GM12878 (cell line): ENCODE measurements around the gene IGFBP6. TPM values are rescaled to one million over a fixed set of nuclear protein-coding genes. Genes with fewer than 3 reads are reported as not detected.

Experiments
- ATAC-seq: fragments of 200-7000 bp; cut with Tn5 transposase; 3 replicates; pipeline ENCODE4 v1.9.1; 2020; ENCODE audit warnings: mild to moderate bottlenecking, moderate library complexity
- BruUV-seq: library from RNA; stranded (reverse); fragments of 400-500 nt; replicated peaks from 2 replicates; lab custom pipeline; 2021; lab: Mats Ljungman, UMichigan
- CTCF ChIA-PET: fragments of 300-600 bp; sonication (Branson Sonifier 250); formaldehyde crosslinking; extraction: SDS; loops from one replicate; lab custom pipeline; 2021; ENCODE audit warnings: inconsistent platforms; lab: Yijun Ruan, JAX
- POLR2A ChIA-PET: fragments of 350-600 bp; formaldehyde crosslinking; extraction: SDS; loops from one replicate; lab custom pipeline; 2021; ENCODE audit warnings: inconsistent platforms; lab: Charles Lee
- RAD21 ChIA-PET: fragments of 300-600 bp; sonication (Branson Sonifier 250); formaldehyde crosslinking; loops from one replicate; lab custom pipeline; 2023; ENCODE audit warnings: antibody characterized with exemption; ENCODE audit not compliant: unreplicated experiment; lab: Charles Lee
- SMC1A ChIA-PET: fragments of 300-600 bp; sonication (Branson Sonifier 250); formaldehyde crosslinking; loops from one replicate; lab custom pipeline; 2023; ENCODE audit not compliant: unreplicated experiment, uncharacterized antibody; lab: Charles Lee
- DNase-seq: peaks from one replicate; pipeline ENCODE4 v3.0.0-alpha.2; 2011; ENCODE audit warnings: low read depth, low spot score
- FAIRE-seq: peaks from 3 replicates; lab custom pipeline; 2011; peaks lifted over from hg19 to GRCh38; lab: Jason Lieb, UNC
- H2AFZ ChIP-seq: 2 replicates; pipeline ENCODE4 v1.6.0; 2011; ENCODE audit warnings: low read depth, low read length, control low read depth; ENCODE audit not compliant: control insufficient read depth
- H3K27ac ChIP-seq: 2 replicates; pipeline ENCODE4 v1.5.1; 2011; ENCODE audit warnings: control low read depth; ENCODE audit not compliant: control insufficient read depth, insufficient read depth
- H3K27me3 ChIP-seq, 2 experiments: replicated peaks in 1 of 2; 2 replicates each; pipeline versions ENCODE4 v1.6.0 to v1.6.1; 2011; ENCODE audit warnings: low read length in 1 of 2; ENCODE audit not compliant: control insufficient read depth in 2 of 2, insufficient read depth in 2 of 2
- H3K36me3 ChIP-seq, 2 experiments: 2 replicates each; pipeline ENCODE4 v1.5.1; 2011; ENCODE audit warnings: low read length in 1 of 2; ENCODE audit not compliant: control insufficient read depth in 2 of 2, insufficient read depth in 2 of 2
- H3K4me1 ChIP-seq: 2 replicates; pipeline ENCODE4 v1.6.1; 2011; ENCODE audit warnings: mild to moderate bottlenecking, low read length, moderate library complexity, mixed read lengths; ENCODE audit not compliant: control insufficient read depth, insufficient read depth
- H3K4me2 ChIP-seq: 2 replicates; pipeline ENCODE4 v1.6.0; 2011; ENCODE audit warnings: control low read depth; ENCODE audit not compliant: control insufficient read depth, insufficient read depth
- H3K4me3 ChIP-seq: fragments of 200-600 bp; sonication (generic); 2 replicates; pipeline ENCODE4 v1.5.1; 2016
- H3K79me2 ChIP-seq: 2 replicates; pipeline ENCODE4 v1.6.0; 2011; ENCODE audit warnings: low read length; ENCODE audit not compliant: control insufficient read depth, insufficient read depth
- H3K9ac ChIP-seq: 2 replicates; pipeline ENCODE4 v1.8.0; 2011; ENCODE audit warnings: low read length, control low read depth, mixed read lengths; ENCODE audit not compliant: control insufficient read depth, insufficient read depth
- H3K9me3 ChIP-seq: replicated peaks from 3 replicates; pipeline ENCODE4 v1.5.1; 2011; ENCODE audit warnings: mild to moderate bottlenecking, low read length; ENCODE audit not compliant: control insufficient read depth, insufficient read depth
- H4K20me1 ChIP-seq: 2 replicates; pipeline ENCODE4 v1.6.0; 2011; ENCODE audit not compliant: control insufficient read depth, insufficient read depth
- CBFB ChIP-seq: IDR thresholded peaks from 2 replicates; pipeline ENCODE4 v1.6.1; 2016; ENCODE audit warnings: antibody characterized with exemption, low read depth
- ETV6 ChIP-seq, 2 experiments: fragments of 450-650 bp in 1 of 2; IDR thresholded peaks in 1 of 2; conservative IDR thresholded peaks in 1 of 2; 2 replicates each; pipeline ENCODE4 v1.6.1; 2014; ENCODE audit warnings: antibody characterized with exemption in 1 of 2, borderline replicate concordance in 1 of 2, low read depth in 1 of 2, mild to moderate bottlenecking in 1 of 2, moderate library complexity in 1 of 2
- EZH2 ChIP-seq: IDR thresholded peaks from 2 replicates; pipeline ENCODE4 v1.6.1; 2012; ENCODE audit warnings: low read depth, mild to moderate bottlenecking, control low read depth, inconsistent platforms, low read length, borderline replicate concordance; ENCODE audit not compliant: control insufficient read depth
- HCFC1 ChIP-seq: fragments of 150-350 bp; IDR thresholded peaks from 2 replicates; pipeline ENCODE4 v1.6.1; 2014; ENCODE audit warnings: low read length
- IKZF2 ChIP-seq, 2 experiments: fragments of 450-650 bp; IDR thresholded peaks; 2 replicates each; pipeline ENCODE4 v1.6.1; 2017; ENCODE audit warnings: mild to moderate bottlenecking in 2 of 2, moderate library complexity in 2 of 2
- RBBP5 ChIP-seq: fragments of 200-600 bp; sonication (generic); conservative IDR thresholded peaks from 2 replicates; pipeline ENCODE4 v1.6.1; 2016
- RCOR1 ChIP-seq: conservative IDR thresholded peaks from 2 replicates; pipeline ENCODE4 v1.6.1; 2012; ENCODE audit warnings: low read depth, low read length, improper control_type of control experiment
- SP1 ChIP-seq: IDR thresholded peaks from one replicate; pipeline ENCODE4 v1.6.1; 2011; ENCODE audit warnings: low read depth, low read length
- SREBF1 ChIP-seq: IDR thresholded peaks from 2 replicates; pipeline ENCODE4 v1.6.1; 2012; ENCODE audit warnings: mild to moderate bottlenecking, low read length
- WGBS: methylation state at CpG from one replicate; pipeline ENCODE4 v1.1.6; 2016; ENCODE audit warnings: low lambda C conversion rate; ENCODE audit not compliant: insufficient replicate concordance, insufficient coverage; ENCODE audit errors: missing lambda C conversion rate; 5-methylcytosine and 5-hydroxymethylcytosine counted together
- in situ Hi-C: fragments of 300-500 bp; cut with MboI; formaldehyde crosslinking; loops from 9 replicates; pipeline ENCODE4 v1.14.3; 2018; ENCODE audit warnings: mixed read lengths
- intact Hi-C: fragments of 100-400 bp; cut with micrococcal nuclease; formaldehyde crosslinking; loops from one replicate; pipeline ENCODE4 v1.14.2; 2022; ENCODE audit not compliant: unreplicated experiment
- polyA plus RNA-seq, 11 experiments: library from polyadenylated mRNA; depleted of rRNA in 4 of 11; unstranded in 6 of 11; stranded (reverse) in 5 of 11; fragments of >200 nt; fragmentation: Nextera tagmentation in 4 of 11; fragmentation: Illumina TruSeq in 1 of 11; extraction: Ambion mirVana in 4 of 11; extraction: Trizol in 1 of 11; gene quantifications; 1 replicate in 1 of 11; 2 replicates in 10 of 11; pipeline versions ENCODE4 v1.2.1 to v1.2.3, GENCODE V29; 2011 to 2016; ENCODE audit warnings: inconsistent platforms in 2 of 11, missing spikeins in 2 of 11, low read depth in 1 of 11
- total RNA-seq, 4 experiments: library from RNA; depleted of rRNA in 3 of 4; stranded (reverse); fragments of >200 nt in 3 of 4; fragmentation: Illumina TruSeq in 1 of 4; extraction: Trizol in 1 of 4; gene quantifications; 2 replicates each; pipeline versions ENCODE4 v1.2.1 to v1.2.3, GENCODE V29; 2013 to 2021
- TF ChIP-seq, protein P1 (sequence below): IDR thresholded peaks from 2 replicates; pipeline ENCODE4 v1.6.1; 2011; ENCODE audit warnings: mild to moderate bottlenecking, low read depth, low read length, moderate library complexity; ENCODE audit not compliant: insufficient replicate concordance
- TF ChIP-seq, protein P2 (sequence below): fragments of 450-650 bp; IDR thresholded peaks from 2 replicates; pipeline ENCODE4 v1.6.1; 2017; ENCODE audit warnings: mild to moderate bottlenecking, moderate library complexity

IGFBP6 gene
- total and polyA plus RNA-seq, 10 of the 15 experiments (the other 5 are each of a cell fraction or from before 2014, with no cell fraction given): 0.09 to 0.87 (median 0.56) TPM; not detected in 3

DNA sequence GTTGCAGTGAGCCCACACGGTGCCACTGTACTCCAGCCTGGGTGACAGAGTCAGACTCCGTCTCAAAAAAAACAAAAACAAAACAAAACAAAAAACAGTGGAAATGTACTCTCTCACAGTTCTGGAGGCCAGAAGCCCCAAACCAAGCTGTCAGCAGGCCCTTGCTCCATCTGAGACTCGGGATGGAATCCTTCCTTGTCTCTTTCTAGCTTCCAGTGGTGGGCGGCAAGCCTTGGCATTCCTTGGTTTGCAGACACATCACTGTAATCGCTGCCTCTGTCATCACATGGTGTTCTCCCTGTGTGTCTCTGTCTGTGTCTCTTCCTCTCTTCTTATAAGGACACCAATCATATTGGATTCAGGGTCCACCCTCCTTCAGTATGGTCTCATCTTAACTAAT, 41.2 kb upstream of the IGFBP6 start:
- FAIRE-seq: no peak
- H3K9me3 ChIP-seq: no peaks in the 10 kb centered on the region
- BruUV-seq: no TSS peak
- in situ Hi-C loops: no loop called here
- no peaks in the 10 kb centered on the region for H3K36me3 ChIP-seq
- ChIA-PET CTCF (interaction anchor here (3.6 to 4.5 kb wide), 2 partner anchors 10 to 43 kb away, joined by 17 to 38 read pairs; no protein-coding TSS in a partner anchor), SMC1A (interaction anchor here (1.3 kb wide), 1 partner anchor 9 kb away, joined by 3 read pairs; no protein-coding TSS in a partner anchor), POLR2A (interaction anchor here (0.6 kb wide), 1 partner anchor 15 kb away, joined by 5 read pairs; no protein-coding TSS in a partner anchor), RAD21 (interaction anchor here (1.1 to 1.5 kb wide), 2 partner anchors 23 to 43 kb away, joined by 3 to 4 read pairs; partner anchors contain the start of gene SPRYD3)
- intact Hi-C loops: no loop called here
- H3K4me2 ChIP-seq: no peak overlapping the region
- no peaks in the 10 kb centered on the region for H4K20me1 ChIP-seq
- H3K4me1 ChIP-seq: peaks cover 6% of the 10 kb centered on the region
- no peaks in the 10 kb centered on the region for H3K79me2 ChIP-seq
- no peak overlapping the region for H3K9ac ChIP-seq
- TF ChIP-seq RCOR1 (no peak), CBFB (no peak)
- H3K27ac ChIP-seq: no peak overlapping the region
- H2AFZ ChIP-seq: no peak overlapping the region
- no peak for DNase-seq
- no peak overlapping the region for H3K4me3 ChIP-seq
- ATAC-seq: no peak
- WGBS: 23% methylated on average over 5 of the region's 5 CpGs
- no peaks in the 10 kb centered on the region for H3K27me3 ChIP-seq

DNA sequence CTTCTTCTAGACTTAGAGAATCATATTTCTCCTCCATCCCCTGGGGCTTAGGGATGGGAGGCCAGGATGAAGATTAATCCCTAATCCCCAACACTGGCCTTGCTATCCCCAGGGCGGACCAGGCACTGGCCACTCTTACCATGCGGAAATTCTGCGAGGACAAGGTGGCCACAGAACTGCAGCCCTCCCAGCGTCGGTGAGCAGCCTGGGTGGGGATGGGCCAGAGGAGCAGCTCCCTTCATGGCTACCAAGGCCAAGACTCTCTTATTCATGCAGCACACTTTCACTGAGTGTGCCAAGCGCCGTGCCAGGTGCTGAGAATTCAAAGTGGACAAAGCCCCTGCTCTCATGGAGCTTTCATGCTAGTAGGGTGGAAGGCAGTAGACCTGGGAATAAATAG, 40.6 kb upstream of the IGFBP6 start:
- ChIA-PET RAD21 (interaction anchor here (1.5 kb wide), 1 partner anchor 42 kb away, joined by 4 read pairs; no protein-coding TSS in a partner anchor), POLR2A (interaction anchor here (0.6 kb wide), 1 partner anchor 15 kb away, joined by 5 read pairs; no protein-coding TSS in a partner anchor), SMC1A (interaction anchor here (1.0 to 1.3 kb wide), 2 partner anchors 22 to 42 kb away, joined by 3 read pairs; partner anchors contain the start of gene SPRYD3), CTCF (interaction anchor here (0.6 to 4.5 kb wide), 3 partner anchors 9 to 40 kb away, joined by 3 to 38 read pairs (median 4); no protein-coding TSS in a partner anchor)
- in situ Hi-C loops: no loop called here
- no peaks in the 10 kb centered on the region for H4K20me1 ChIP-seq
- ATAC-seq (no peak), FAIRE-seq (no peak), DNase-seq (no peak)
- H3K4me3 ChIP-seq: no peak overlapping the region
- no peaks in the 10 kb centered on the region for H3K36me3 ChIP-seq
- intact Hi-C loops: no loop called here
- no peak overlapping the region for H3K4me2 ChIP-seq
- WGBS: 85% methylated on average over 7 of the region's 7 CpGs
- H3K4me1 ChIP-seq: peaks cover 6% of the 10 kb centered on the region
- BruUV-seq: no TSS peak
- no peaks in the 10 kb centered on the region for H3K9me3 ChIP-seq
- no peak overlapping the region for H2AFZ ChIP-seq
- H3K27me3 ChIP-seq: no peaks in the 10 kb centered on the region
- H3K27ac ChIP-seq: no peak overlapping the region
- no peak overlapping the region for H3K9ac ChIP-seq
- no peaks in the 10 kb centered on the region for H3K79me2 ChIP-seq
- TF ChIP-seq SREBF1 (no peak), SP1 (no peak), IKZF2 (IDR thresholded peaks at IDR 0.05) (no peak), RBBP5 (no peak), EZH2 (no peak), HCFC1 (no peak), ETV6 (conservative IDR thresholded peaks at IDR 0.05 in 1 of 2, IDR thresholded peaks at IDR 0.05 in 1 of 2; ENCODE audit: borderline replicate concordance in 1 of 2, low read depth in 1 of 2) (no peak)
- TF ChIP-seq, protein P1, sequence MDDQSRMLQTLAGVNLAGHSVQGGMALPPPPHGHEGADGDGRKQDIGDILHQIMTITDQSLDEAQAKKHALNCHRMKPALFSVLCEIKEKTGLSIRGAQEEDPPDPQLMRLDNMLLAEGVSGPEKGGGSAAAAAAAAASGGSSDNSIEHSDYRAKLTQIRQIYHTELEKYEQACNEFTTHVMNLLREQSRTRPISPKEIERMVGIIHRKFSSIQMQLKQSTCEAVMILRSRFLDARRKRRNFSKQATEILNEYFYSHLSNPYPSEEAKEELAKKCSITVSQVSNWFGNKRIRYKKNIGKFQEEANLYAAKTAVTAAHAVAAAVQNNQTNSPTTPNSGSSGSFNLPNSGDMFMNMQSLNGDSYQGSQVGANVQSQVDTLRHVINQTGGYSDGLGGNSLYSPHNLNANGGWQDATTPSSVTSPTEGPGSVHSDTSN: no peak
- TF ChIP-seq, protein P2, sequence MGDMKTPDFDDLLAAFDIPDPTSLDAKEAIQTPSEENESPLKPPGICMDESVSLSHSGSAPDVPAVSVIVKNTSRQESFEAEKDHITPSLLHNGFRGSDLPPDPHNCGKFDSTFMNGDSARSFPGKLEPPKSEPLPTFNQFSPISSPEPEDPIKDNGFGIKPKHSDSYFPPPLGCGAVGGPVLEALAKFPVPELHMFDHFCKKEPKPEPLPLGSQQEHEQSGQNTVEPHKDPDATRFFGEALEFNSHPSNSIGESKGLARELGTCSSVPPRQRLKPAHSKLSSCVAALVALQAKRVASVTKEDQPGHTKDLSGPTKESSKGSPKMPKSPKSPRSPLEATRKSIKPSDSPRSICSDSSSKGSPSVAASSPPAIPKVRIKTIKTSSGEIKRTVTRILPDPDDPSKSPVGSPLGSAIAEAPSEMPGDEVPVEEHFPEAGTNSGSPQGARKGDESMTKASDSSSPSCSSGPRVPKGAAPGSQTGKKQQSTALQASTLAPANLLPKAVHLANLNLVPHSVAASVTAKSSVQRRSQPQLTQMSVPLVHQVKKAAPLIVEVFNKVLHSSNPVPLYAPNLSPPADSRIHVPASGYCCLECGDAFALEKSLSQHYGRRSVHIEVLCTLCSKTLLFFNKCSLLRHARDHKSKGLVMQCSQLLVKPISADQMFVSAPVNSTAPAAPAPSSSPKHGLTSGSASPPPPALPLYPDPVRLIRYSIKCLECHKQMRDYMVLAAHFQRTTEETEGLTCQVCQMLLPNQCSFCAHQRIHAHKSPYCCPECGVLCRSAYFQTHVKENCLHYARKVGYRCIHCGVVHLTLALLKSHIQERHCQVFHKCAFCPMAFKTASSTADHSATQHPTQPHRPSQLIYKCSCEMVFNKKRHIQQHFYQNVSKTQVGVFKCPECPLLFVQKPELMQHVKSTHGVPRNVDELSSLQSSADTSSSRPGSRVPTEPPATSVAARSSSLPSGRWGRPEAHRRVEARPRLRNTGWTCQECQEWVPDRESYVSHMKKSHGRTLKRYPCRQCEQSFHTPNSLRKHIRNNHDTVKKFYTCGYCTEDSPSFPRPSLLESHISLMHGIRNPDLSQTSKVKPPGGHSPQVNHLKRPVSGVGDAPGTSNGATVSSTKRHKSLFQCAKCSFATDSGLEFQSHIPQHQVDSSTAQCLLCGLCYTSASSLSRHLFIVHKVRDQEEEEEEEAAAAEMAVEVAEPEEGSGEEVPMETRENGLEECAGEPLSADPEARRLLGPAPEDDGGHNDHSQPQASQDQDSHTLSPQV: no peak
